GM21529 (cell line): Measurements from ENCODE around the gene RBP3.
"Not testable (repeated sequence)": the region's sequence is repeated elsewhere in the genome, so short reads cannot be mapped to it uniquely, and the experiment has no call there.

Experiments used
- ATAC-seq: cut with Tn5 transposase; IDR thresholded peaks from one replicate; pipeline ENCODE4 v1.9.1; 2021; ENCODE audit not compliant: unreplicated experiment

Gene RBP3

DNA sequence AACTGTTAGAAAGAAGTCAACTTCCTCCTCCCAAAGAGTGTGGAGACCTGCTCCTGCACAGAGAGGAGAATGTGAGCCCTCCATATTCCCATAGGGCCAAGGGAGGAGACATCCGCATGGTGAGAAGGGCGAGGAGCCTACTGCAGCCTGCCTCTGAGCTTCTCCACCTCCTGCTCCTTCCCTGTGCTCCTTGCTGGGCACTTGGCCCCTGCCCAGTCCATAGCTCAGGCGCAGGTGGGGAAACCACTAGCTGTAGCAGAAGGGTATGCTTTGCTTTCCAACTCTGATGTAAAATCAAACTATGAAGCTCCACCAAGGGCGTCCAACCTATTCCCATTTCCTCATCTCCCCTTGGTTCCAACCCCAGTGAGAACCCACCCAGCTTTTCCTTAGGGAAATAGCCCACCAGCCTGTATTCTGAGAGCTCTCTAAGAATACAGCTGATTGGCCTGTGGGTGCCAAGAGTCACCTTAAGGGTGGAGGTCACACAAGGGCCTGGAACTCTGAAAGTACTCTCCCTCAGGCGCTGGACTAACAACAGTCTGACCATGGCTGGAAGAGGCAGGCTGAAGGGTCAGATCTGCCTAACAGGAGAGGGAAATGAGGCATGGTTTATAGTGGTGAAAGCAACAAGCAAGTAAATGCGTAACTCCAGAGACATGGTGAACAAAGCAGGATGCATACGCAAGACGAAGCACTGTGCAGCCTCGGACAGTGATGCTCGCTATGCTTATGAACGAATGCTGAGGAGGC is 22.0 kb downstream of the RBP3 start:
- ATAC-seq: no peak

DNA sequence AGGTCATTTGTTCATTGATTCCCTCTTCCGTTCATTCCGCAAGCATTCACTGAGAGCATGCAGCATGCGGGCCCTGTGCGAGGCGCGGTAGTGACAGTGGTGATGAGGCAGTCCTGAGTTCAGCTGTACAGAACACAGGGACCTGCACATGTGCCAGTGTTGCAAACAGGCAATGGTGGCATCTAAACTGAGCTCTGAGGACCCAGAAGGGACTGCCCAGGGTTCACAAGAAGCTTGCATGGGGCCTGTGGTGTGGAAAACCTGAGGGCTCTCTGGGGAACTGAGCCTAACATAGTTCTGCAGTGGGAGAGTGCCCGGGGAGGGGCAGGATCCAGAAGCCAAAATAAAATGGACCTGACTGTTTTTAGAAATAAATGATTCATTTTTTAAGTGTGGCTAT is 22.7 kb downstream of the RBP3 start:
- ATAC-seq: no peak

DNA sequence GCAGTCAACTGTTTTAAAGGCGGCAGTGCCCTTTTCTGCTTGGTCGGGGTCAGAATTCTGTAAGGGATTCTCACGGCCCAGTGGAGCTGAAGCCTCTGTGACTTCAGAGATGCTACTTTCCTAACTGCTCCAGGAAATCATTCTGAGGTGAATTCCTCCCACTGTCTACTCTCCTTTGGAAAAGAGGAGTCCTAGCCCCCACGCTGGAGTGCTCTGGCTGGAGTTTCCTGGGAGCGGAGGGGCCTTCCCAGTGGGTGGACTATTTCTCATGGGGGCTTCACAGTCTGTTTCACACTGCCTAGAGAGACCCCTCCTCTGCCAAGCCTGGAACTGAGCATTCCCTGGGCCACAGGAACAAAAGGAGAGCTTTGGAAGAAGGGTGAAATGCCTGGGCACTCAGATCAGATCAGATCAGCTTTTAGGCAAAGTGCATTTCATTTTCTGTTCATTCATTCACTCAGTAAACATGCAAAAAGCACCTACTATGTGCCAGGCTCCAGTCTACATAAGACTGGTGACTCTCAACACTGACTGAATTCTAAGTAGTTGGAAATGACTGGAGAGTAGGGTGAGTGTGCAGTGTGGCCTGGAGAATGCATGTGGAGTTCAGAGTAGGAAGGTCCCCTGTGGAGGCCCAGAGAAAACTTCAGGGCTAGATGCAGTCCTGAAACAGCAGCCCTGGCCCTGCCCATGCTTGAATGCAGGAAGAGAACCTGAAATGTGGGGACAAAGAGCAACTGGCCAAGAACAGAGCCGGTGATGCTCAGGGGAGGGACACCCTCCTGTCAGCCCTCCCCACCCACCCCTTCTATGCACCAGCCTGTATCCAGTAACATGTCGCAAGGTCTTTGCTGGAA is 23.7 kb downstream of the RBP3 start:
- no peak for ATAC-seq

DNA sequence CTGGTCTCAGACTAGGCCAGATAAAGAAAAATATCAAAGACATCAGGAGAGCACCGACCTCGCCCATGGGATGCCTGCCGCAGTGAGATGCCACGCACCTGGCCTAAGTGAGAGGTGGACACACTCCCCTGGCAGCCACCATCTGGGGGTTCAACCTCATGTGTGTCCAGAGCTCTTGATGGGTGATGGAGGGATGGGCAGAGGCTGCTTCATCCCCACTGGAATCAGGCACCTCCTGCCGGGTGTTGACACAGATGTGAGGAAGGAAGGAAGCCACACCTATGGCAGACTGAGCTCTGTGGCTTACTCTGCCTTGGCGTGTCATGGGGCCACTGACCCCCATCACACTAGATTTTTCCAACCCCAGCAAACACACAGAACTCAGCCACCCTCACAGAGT is 24.6 kb downstream of the RBP3 start:
- ATAC-seq: no peak

DNA sequence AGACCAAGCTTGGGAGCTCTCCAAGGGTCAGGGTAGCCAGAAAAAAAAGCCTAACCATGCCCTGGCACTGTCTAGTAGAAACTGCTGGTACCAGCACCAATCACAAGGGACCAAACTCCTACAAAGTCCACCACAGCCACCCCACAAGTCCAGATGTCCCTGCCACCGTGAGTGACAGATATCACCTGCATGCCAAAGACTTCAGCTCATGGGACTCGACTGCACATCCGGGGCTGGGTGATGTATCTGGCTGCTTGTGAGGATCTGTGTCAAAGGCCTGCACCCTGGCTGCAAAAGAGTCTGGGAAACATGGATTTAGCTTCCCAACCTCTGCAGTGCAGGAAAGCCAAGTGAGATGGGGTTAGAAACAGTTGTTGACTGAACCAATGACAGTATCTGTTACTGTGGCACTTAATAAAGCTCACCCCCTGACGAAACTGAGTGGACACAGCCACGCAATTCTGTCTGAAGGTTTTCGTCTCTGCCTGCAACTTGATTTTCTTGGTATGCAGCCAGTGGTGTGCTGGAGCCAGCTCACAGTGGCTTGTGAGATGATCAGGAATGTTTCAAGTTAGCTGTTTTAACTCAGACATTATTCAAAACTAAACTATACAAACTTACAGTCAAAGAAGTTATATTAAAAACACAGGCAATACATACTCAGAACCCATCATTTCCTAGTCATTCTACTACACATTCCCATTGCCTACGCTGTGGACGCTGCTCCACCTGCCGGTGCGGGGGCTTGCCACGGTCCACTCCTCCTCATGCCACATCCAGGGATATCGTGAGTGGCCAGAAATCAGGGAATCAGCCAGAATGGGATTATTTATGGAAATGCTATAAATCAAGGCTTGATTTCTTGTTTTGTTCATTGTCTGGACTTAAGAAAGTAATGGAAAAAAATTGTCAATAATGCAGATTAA is 26.7 kb downstream of the RBP3 start:
- ATAC-seq: no peak

DNA sequence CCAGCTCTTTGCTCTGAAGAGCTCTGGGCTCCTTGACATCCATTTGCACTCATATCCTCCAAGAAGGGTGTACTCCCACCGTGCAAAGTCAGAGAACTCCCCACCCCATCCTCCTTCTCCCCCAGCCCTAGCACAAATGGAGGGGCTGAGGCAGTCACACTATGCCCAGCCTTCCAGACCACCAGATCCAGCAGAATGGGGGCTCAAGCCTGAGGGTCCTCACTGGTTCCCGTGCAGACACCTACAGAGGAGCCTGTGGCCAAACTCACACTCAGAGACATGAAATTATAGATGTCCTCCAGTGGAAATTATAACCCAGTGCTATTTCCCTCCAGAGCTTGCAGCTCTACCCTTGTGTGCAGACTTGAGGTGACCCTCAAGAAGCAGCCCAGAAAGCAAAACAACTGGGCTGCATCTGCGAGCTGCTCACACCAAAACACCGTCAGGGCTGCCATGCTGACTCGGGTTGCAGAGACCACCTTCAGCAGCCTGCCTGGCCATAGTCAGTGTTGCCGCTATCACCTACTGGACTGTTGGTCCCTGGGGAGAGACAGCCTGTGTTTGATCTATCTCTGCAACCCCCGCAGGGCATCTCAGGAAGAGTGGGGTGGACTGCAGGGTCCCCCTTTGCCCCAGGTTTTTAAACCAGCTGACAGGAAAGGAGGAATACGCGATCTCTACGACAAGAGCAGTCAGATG is 28.5 kb downstream of the RBP3 start:
- no peak for ATAC-seq

DNA sequence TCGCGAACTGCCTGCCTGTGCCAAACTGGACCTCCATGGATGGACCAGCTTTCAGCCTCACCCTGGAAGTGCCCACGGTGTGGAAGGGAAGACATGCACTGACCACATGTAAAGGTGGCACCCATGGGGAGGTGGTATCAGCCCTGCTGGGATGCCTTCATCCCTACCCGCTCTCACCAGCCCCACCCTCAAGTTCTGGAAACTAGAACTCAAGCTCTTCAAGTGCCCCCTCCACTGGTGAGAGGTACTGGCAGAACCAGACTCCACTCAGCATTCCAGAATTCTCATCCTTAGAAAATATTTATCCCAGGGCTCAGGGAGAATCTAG is 30.0 kb downstream of the RBP3 start:
- ATAC-seq: no peak

DNA sequence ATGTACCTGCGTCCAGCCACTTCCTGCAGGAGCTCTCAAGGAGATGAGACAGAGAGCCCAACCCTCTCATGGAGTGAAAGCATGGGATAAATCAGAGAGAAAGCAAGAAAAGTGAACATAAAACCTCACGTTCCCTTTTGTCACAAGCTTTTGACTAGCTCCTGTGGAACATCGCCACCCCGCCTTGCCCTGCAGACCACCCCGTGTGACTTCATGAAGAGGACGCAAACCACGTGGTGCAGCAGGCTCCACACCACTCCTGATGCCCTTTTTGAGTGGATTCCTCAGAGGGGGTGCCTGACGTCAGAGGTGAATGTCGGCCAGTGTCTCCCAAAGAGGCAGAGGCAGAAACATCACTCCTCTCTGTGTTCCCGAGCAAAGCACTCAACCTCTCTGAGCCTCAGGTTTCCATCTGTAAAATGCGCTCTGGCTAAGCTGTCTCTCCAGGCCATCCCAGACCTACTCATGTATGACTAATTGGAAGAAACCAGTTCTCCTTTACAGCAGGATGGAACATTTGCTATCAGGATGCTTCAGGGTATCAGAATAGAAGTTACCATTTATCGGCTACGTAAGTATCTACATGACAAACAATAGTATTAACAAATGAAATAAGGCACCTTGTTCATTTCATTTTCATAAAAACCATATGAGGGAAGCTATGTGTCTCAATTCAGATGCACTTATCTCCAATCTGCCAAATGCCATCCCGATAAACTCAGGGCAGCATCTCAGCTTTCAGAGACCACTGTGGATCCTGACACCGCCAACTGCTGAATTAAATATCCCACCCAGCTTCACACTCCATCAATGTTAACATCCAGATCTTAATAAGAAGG is 30.7 kb downstream of the RBP3 start:
- no peak for ATAC-seq

DNA sequence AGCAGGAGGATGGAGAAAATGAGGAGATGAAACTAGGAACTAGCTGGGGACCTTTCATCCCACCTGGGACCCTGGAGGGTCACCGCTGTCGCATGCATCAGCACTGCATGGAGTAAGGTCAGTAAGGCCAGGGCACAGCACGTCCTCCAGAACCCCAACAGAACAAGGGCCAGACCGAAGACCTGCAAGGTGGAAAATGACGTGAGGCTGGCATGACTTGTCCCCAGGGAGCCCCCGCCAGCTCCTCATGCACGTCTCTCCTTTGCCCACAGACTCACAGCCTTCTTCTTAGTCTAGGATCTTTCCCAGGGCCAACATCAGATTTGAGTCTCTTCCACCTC is 31.3 kb downstream of the RBP3 start:
- ATAC-seq: no peak

DNA sequence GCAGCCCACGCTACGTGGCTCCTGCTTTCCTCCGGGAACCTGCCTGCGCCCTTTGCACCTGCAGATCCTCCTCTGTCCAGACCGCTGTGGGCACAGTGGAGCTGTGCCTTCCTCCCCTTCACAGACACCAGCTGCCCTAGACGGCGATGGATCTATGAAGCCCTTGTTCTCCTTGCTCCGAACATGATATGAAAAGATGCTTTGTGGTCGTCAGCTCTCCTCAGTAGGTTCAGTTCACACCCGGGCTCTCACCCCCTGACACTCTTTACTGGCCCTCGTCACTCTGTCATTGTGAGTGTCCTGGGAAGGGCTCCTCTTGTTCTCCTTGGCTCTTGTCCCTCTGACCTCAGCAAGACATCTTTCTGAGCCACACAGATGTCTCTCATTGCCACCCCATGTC is 31.7 kb downstream of the RBP3 start:
- no peak for ATAC-seq

DNA sequence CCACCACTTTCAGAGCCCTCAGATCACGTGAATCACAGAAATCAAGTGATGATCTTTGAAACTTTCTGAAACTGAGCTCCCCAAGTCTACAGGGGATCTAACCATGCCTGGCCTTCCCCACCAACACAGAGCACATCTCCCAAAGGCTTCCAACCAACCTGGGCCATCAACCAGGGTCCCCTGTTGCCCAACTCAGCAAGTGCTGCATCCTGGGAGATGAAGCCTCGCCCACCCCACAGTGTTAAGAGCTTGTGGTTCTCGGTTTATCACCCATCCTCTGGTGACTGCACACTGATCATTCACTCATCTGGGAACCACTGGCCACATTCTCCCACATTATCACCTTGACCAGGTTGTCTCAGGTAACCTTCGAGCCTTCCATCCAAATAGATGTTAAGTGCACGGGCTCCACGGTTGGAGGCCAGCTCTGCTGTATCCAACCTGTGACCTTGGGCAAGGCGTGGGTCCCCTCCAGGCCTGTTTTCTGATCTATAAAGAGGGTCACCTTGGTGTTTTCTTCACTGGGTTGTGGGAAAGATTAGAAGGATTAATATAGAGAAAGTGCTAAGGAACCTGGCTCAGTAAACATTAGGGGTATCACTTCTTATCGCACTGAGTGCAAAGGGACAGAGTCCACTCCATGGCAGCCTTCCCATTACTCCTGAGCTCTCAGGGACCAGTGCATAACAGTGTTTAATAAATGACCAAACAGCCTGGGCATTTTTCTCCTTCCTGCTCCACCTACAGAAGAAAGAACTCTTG is 32.4 kb downstream of the RBP3 start:
- no peak for ATAC-seq

DNA sequence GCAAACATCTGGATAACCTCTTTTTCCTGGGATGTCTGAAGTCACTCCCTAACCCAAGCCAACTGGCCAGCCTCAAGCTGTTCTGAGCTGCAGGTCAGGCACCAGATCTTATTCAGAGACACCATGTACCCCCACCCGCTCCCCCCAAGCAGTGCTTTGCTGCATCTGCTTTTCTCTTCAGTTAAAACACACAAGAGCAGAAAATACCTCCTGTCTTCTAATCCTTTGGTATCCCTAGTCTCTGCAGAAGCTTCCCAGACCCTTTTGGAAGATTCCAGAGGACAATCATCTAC is 32.9 kb downstream of the RBP3 start:
- no peak for ATAC-seq

DNA sequence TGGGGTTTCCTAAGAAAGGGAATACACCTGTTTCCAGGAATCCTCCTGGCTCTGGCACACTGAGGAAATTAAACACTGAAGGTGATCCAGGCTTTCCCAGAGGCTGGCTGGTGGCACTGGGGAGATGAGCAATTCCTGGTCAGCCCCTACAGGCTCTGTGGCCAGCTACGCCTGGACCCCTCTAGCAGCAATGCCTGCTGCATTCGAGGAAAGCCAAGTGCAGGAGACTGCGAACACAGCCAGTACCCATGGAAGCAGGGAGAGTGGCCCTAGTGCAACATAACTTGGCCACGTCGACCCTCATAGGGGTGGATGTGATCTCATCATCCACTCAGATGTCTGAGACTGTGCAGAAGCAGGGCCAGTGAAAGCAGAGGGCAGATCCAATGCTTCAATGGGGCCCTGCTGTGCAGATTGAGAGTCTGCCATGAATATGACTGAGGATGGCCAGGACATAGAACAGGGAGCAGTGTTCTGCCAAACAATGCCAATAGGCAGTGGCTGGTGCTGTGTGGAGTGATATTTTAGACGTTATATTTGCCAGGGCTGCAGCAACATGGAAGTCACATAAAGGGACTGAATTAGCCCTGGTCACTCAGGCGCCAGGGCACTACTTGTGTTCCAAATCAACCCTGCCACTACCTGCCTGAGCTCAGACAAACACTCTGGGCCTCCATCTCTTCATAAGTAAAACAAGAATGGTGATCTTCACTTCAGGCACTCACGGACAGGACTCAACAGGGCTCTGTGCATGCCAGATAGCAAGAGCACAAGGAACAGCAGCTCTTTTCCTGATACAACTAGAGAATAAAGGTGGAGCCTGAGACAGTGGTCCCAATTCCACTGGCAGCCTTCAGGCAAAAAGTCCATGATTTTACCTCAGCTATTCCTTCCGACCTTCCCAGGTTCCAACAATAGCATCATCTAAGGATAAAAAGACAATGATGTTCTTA is 33.5 kb downstream of the RBP3 start:
- ATAC-seq: no peak

DNA sequence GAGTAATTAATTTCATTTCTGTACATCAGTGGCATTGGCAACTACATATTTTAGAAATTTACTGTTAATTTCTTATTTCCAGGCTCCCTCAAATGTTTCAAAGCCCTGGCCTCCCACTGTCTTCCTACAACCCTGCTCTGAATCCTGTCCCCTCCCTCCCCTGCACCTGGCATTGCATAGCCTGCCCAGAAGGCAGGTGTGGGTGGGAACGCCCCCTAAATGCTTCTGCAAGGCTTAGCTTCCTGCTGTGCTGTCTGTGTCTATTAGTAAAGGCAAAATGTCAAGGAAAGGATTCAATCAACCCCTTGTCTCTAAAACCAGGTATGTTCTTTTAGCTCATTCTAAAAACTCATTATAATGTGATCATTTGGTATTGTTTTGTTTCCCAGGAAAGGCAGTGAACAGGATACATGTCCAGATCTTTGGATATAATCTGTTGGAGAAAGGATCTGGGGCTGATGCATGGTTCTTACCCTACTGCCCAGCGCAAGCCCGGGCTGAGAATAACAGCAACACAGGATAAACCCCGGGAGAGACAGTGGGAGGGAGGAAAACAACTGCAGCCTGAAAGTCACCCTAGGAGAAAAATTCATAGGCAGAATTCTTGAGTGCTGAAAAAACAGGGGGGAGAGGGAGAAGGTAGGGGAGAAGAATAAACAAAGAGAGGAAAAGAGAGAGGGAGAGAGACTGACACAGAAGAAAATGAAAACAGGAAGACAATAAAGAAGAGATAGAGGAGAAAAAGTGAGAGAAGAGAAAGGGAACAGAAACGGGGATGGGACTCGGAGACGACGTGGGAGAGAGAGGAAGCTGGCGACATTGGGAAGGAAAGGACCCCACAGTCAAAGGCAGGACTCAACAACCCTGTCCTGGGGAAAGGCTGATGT is 35.3 kb downstream of the RBP3 start:
- no peak for ATAC-seq

DNA sequence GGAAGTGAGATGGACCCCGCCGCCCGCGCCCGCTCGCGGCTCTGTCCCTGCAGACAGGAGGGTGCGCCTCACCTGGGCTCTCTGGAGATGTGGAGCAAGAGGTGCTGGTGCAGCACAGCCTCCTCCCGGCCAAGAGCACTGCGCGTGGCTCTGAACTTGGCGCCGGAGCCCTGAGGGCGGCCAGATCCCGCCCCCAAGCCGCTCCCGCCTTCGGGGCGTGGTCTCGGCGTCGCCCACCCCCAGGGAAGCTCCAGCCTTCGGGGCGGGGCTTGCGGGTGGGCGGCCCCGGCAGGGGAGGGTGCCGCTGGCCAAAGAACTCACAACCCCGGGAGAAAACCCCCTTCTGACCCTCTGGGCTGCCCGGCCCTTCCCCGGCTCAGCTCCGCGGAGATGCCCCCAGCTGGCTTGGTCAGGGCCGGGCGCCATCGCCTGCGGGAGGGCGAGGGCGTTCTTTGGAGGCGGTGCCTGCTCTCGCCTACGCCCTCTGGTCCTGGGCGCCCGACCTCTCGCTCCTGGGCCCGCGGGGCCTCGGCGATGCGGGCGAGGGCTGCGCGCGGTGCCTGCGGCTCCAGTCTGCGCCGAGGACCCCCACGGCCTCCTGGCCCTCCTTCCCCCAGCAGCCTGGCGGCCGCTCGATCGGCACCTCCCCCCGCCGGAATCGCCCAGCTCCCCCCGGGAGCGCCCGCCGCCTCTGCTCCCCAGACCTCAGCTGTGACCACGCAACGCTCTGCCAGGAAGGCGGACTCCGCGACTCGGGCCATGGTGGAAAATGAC is 36.2 kb downstream of the RBP3 start, which contains the start of gene ZNF488:
ZNF488 (minus strand) TSS at position 146 of the 774 bp plus-strand sequence. CDS start 15,464 bp downstream, outside the sequence.
- peak; percentile 95 for ATAC-seq

DNA sequence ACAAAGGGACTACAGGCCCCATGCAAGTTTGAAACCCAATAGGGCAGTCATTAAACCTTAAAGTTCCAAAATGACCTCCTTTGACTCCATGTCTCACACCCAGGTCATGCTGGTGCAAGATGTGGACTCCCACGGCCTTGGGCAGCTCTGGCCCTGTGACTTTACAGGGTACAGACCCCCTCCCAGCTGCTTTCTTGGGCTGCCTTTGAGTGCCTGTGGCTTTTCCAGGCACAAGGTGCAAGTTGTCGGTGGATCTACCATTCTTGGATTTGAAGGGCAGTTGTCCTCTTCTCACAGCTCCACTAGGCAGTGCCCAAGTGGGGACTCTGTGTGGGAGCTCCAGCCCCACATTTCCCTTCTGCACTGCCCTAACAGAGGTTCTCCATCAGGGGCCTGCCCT is 37.9 kb downstream of the RBP3 start:
- not testable (repeated sequence) for ATAC-seq

DNA sequence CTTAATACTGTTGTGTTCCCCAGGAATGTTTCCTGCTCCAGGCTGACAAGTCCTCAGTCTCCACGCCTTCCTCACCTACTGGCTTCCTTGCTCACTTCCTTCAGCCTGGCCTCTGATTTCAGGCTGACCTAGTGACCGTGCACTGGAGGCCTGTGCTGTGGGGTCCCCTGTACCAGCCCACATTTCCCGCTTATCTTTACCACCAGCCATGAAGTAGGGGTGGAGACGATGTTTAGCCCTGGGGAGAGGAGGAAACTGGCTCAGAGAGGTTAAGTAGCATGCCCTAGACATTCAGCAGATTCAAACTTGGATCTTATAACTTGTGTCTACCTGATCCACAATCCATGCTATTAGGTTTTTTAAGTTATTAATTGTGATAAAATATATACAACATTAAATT is 40.7 kb downstream of the RBP3 start:
- no peak for ATAC-seq
